Pancreas (tissue), 10 donors: ENCODE results near the gene ADAMTSL5. TPM values are rescaled to one million over a fixed set of nuclear protein-coding genes. Genes with fewer than 3 reads are reported as not detected.
"Not testable (repeated sequence)": the region's sequence is repeated elsewhere in the genome, so short reads cannot be mapped to it uniquely, and the experiment has no call there.

Experiments
- ATAC-seq, 4 donors: fragments of 200-7000 bp; cut with Tn5 transposase; one replicate each; pipeline versions ENCODE4 v1.8.0 to v1.9.1; 2020; ENCODE audit warnings: mild to moderate bottlenecking in 4 of 4, moderate library complexity in 4 of 4
- DNase-seq, 6 donors: peaks; one replicate each; pipeline ENCODE4 v3.0.0-alpha.2; 2020
- FAIRE-seq: peaks from 2 replicates; lab custom pipeline; 2012; peaks lifted over from hg19 to GRCh38; lab: Jason Lieb, UNC
- H3K27ac ChIP-seq, 4 donors: fragments of 200-600 bp; sonication (generic); 1 replicate in 3 of 4; 2 replicates in 1 of 4; pipeline versions ENCODE4 v1.5.0 to v1.8.0; 2020
- H3K27me3 ChIP-seq, 4 donors: fragments of 200-600 bp; one replicate each; pipeline ENCODE4 v1.8.0; 2021
- H3K36me3 ChIP-seq, 3 donors: fragments of 200-600 bp; sonication (generic) in 1 of 3; one replicate each; pipeline versions ENCODE4 v1.5.0 to v1.8.0; 2020 to 2021
- H3K4me1 ChIP-seq, 3 donors: fragments of 200-600 bp; one replicate each; pipeline ENCODE4 v1.8.0; 2021
- H3K4me3 ChIP-seq, 4 donors: fragments of 200-600 bp; sonication (generic) in 2 of 4; one replicate each; pipeline versions ENCODE4 v1.5.0 to v1.8.0; 2020 to 2021
- H3K9me3 ChIP-seq, 4 donors: fragments of 200-600 bp; one replicate each; pipeline ENCODE4 v1.8.0; 2021
- WGBS, 2 donors: extraction: QIAGEN DNeasy Blood & Tissue Kit; methylation state at CpG; one replicate each; pipeline ENCODE4 v1.1.7; 2013; 5-methylcytosine and 5-hydroxymethylcytosine counted together
- intact Hi-C, 3 donors: fragments of 100-400 bp; cut with DNase I; formaldehyde crosslinking; loops; one replicate each; pipeline versions ENCODE4 v1.11.1 to v1.14.2; 2022
- polyA plus RNA-seq, 2 donors: library from polyadenylated mRNA; stranded (reverse); fragments of 200-250 nt; gene quantifications; one replicate each; pipeline ENCODE4 v1.2.3, GENCODE V29; 2013
- total RNA-seq, 6 donors: library from RNA; stranded (reverse); fragmentation: NEBNext Ultra II Directional in 4 of 6; extraction: Animal tissue kit (Norgen Biotek cat#: 25700) in 4 of 6; gene quantifications; one replicate each; pipeline versions ENCODE4 v1.2.1 to v1.2.4, GENCODE V29; 2021 to 2023
- TF ChIP-seq, protein P1 (sequence below), 4 donors: fragments of 200-600 bp; sonication (generic) in 3 of 4; IDR thresholded peaks; one replicate each; pipeline versions ENCODE4 v1.5.0 to v1.8.0; 2021; ENCODE audit warnings: antibody characterized with exemption in 4 of 4
- donor health status: healthy with polysubstance abuse.
- donor health status: DM: no; HTN: no; CAD: no; lungs with moderate emphysema.
- donor health status: DM: no; HTN: no; CAD: no.
- donor health status: control.
- donor health status: control.
- donor health status: Bipolar disorder and iron deficiency.
- donor health status: DM: yes; HTN: yes; CAD: no.
- donor health status: DM: no; HTN: no; CAD: no.
- donor health status: DM: no; HTN: no; CAD: no.
- donor health status: DM: yes; HTN: yes; CAD: no.

The ADAMTSL5 gene
- total and polyA plus RNA-seq, 8 donors = 0.23 to 4.0 (median 0.69) TPM

DNA sequence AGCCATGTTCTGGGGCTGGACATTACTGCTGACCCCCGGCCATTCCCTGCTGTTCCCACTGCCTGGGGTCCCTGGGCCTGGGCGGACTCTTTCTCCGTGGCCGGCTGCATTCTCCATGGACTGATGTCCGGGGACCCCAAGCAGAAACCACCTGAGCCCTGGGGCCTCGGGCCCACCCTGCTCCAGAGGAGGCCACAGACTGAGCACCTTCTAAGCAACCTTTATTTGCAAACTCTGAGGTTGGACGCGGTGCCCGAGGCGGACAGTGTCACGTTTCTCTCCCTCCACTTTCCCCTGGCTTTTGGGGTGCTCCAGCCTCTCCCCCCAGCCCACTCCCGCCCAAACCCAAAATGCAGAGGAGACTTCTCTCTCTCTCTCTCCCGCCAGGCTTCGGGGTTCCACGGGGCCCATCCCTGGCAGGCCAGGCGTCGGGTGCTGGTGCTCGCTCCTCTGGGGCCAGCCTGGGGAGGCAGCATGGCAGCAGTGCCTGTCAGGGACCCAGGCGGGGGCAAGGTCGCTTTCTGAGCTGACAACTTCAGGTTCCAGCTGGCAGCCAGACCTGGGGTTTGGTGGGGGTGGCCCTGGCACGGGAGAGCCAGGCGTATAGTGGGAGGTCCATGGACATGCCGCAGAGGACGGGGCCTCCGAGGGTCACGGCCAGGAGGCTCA lies 31.5 kb downstream of the ADAMTSL5 start:
- H3K36me3 ChIP-seq = no peaks in the 10 kb centered on the region
- no peaks in the 10 kb centered on the region for H3K9me3 ChIP-seq
- DNase-seq (peak in 2 of 6 donors; percentile 45 to 83), FAIRE-seq (no peak), ATAC-seq (no peak)
- H3K27me3 ChIP-seq = no peaks in the 10 kb centered on the region
- no peak overlapping the region for H3K4me3 ChIP-seq
- intact Hi-C loops = no loop called here
- H3K4me1 ChIP-seq = peaks cover 0 to 12% (median 11%) of the 10 kb centered on the region in 3 donors
- TF ChIP-seq, protein P1, sequence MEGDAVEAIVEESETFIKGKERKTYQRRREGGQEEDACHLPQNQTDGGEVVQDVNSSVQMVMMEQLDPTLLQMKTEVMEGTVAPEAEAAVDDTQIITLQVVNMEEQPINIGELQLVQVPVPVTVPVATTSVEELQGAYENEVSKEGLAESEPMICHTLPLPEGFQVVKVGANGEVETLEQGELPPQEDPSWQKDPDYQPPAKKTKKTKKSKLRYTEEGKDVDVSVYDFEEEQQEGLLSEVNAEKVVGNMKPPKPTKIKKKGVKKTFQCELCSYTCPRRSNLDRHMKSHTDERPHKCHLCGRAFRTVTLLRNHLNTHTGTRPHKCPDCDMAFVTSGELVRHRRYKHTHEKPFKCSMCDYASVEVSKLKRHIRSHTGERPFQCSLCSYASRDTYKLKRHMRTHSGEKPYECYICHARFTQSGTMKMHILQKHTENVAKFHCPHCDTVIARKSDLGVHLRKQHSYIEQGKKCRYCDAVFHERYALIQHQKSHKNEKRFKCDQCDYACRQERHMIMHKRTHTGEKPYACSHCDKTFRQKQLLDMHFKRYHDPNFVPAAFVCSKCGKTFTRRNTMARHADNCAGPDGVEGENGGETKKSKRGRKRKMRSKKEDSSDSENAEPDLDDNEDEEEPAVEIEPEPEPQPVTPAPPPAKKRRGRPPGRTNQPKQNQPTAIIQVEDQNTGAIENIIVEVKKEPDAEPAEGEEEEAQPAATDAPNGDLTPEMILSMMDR (IDR thresholded peaks at IDR 0.05) = no peak
- H3K27ac ChIP-seq = no peak overlapping the region
- 84 to 85% methylated on average over 26 of the region's 26 CpGs for WGBS, 2 donors

DNA sequence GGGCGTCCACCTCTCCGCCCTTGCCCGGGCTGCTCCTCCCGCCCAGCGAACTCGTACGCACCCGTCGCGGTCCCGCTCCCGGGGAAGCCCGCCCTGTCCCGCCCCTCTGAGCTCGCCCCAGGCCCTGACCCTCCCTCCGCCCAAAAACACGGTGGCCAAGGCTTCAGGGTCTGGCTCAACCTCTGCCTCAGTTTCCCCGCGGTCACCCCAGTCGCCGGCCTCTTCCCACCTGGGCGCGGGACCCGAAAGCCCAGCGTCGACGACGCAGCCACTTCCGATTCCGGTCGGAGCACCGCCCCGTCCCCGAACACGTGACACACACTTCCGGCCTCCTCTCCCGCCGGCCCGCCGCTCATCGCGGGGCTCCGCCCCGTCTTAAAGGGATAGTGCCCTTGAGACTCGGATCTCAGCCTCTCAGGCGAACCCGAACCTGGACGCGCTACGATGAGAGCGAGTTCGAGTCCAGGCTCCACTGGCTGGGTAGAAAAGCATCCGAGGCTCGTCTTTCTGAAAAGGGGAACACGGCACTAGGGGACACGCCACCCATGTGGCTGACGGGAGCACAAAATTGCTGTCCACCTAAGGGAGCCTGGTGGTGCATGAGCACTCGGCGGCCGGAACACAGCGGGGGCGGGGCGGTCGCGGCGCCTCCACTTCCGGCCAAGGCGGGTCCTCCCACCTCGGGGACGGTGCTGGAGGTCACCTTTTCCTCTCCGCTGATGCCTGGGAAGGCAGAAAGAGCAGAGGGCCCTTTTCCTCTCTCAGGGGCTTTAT lies 33.7 kb downstream of the ADAMTSL5 start, which contains the start of gene C19orf25:
Gene C19orf25, minus strand, starts transcription at position 282 of the 774 bp plus-strand sequence. CDS start 312 bp downstream, outside the sequence.
- Histone ChIP-seq H3K27me3 (no peaks in the 10 kb centered on the region), H3K36me3 (no peaks in the 10 kb centered on the region), H3K9me3 (no peaks in the 10 kb centered on the region), H3K4me3 (peak within 1 kb of the TSS; percentile 93 to 100 (median 97)), H3K27ac (peak within 1 kb of the TSS in 2 of 4 donors; percentile 4 to 61), H3K4me1 (peaks cover 0 to 12% (median 11%) of the 10 kb centered on the region in 3 donors)
- WGBS, 2 donors = 1 to 2% methylated on average over 48 to 71 of the region's 71 CpGs
- TF ChIP-seq, protein P1 (IDR thresholded peaks at IDR 0.05) = no peak
- FAIRE-seq (peak; percentile 70), ATAC-seq (peak; percentile 98 to 99 (median 98)), DNase-seq (peak; percentile 92 to 99 (median 94))
- intact Hi-C loops = no loop called here

DNA sequence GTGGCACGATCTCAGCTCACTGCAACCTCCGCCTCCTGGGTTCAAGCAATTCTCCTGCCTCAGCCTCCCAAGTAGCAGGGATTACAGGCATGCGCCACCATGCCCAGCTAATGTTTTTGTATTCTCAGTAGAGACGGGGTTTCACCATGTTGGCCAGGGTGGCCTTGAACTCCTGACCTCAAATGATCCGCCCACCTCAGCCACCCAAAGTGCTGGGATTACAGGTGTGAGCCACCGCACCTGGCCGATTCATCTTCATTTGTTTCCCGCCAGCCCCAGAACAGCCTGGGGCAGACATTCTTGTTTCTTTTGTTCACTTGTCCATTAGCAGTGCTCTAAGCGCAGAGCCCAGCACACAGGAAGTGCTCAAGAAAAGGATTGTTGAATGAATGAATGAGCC lies 35.8 kb downstream of the ADAMTSL5 start:
- ATAC-seq, H3K27ac ChIP-seq, H3K36me3 ChIP-seq, H3K9me3 ChIP-seq, intact Hi-C loops, FAIRE-seq, DNase-seq, H3K4me3 ChIP-seq: not testable (repeated sequence)
- H3K4me1 ChIP-seq = peaks cover 0 to 12% (median 11%) of the 10 kb centered on the region in 3 donors
- peaks cover 0 to 11% (median 0%) of the 10 kb centered on the region in 4 donors for H3K27me3 ChIP-seq
- WGBS, 2 donors = 91 to 92% methylated on average over 9 of the region's 9 CpGs

DNA sequence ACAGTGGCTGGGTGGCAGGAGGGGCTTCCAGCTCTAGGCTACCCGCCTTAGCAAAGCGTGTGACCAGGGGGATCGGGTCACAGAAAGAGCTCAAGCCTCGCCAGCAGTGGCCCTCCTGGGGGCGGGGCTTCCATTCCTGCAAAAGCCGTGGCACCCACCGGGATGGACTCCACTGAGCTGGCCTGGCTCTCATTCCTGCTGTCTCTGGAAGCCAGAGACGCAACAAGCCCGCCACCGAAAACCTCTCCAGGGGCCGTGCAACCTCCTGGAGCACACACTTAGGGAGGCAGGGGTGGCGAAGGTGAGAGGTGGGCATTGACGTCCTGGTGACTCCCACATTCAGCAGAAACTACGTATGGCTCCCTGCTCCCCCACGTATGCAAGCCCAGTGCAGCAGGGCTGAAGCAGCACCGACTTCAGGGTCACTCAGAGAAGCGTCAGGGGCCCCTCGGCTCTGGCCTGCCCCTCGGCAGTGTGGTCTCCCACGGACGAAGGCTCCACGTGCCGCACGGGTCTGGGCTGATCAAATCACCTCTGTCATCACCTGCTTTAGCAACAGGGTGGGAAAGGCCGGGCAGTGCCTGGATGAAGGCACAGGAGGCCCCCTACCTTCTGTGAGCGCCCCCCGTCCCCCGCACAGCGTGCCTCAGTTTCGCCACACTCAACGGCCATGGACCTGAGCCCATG lies 36.9 kb downstream of the ADAMTSL5 start:
- DNase-seq (peak in 2 of 6 donors; percentile 40 to 72), FAIRE-seq (no peak), ATAC-seq (no peak)
- Histone ChIP-seq H3K27me3 (peaks cover 0 to 20% (median 0%) of the 10 kb centered on the region in 4 donors), H3K36me3 (no peaks in the 10 kb centered on the region), H3K4me3 (no peak overlapping the region), H3K4me1 (peaks cover 6 to 16% (median 16%) of the 10 kb centered on the region in 3 donors), H3K9me3 (no peaks in the 10 kb centered on the region), H3K27ac (no peak overlapping the region)
- TF ChIP-seq, protein P1 (IDR thresholded peaks at IDR 0.05) = no peak
- WGBS, 2 donors = 91 to 96% methylated on average over 31 of the region's 31 CpGs
- intact Hi-C loops = no loop called here
